HG03575 (cell line): ENCODE data around the gene TMEM101.
"Not testable (repeated sequence)": the region's sequence is repeated elsewhere in the genome, so short reads cannot be mapped to it uniquely, and the experiment has no call there.

Experiments
- ATAC-seq: cut with Tn5 transposase; IDR thresholded peaks from one replicate; pipeline ENCODE4 v1.9.1; 2021; ENCODE audit not compliant: unreplicated experiment, insufficient number of reproducible peaks, low FRiP score; ENCODE audit errors: extremely low read depth

The TMEM101 gene

DNA sequence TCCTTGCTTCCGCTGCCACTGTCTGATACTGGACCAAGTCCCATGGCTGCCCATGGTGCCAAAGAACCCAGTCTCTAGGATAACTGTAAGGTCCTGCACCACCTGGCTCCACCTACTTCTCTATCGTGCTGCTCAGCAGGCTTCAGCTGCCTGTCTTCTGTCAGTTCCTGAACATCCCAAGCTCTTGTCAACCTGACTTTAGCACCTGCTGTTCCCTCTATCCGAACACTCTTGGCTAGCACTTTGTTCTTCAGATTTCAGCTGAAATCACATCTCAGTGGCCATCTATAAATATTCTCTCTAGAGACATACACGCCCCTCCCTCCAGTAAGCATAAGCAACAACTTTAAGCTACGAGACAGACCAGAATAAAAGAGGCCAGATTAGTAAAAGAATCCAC is 15.0 kb upstream of the TMEM101 start:
- ATAC-seq = no peak

DNA sequence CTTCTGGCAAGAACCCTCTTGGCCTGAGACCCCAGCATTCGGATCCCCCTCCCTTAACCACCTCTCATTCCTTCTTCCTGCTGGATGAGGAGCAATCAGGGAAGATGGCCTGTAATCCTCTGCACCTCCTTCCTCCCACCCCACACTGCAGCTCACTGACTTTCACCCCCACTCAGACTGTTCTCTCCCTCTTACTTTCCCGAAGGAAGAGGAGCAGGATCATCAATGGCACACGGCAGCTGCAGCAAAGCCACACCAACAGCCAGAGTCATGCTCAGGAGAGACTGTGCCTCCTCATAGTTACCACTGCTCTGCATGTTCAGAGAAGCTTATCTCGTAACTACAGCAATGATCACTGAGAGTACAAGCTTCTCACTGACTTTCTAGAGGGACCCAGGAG is 10.1 kb upstream of the TMEM101 start:
- no peak for ATAC-seq

DNA sequence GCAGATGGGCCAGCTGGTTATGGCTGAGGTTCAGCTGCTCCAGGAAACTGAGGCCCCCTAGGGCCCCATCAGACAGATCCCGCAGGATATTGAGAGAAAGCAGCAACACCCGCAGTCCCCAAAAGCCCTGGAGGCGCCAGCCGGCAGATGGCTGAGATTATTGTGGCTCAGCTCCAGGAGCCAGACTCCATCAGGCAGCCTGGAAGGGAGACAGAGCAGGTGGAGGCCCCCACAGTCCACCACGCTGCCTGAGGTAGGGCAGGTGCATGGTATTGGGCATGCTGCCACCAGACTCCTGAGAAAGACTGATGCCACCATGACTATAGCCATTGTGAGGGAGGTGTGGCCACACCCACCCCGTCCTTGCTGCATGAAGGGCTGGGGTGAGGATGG is 9.5 kb upstream of the TMEM101 start:
- no peak for ATAC-seq

DNA sequence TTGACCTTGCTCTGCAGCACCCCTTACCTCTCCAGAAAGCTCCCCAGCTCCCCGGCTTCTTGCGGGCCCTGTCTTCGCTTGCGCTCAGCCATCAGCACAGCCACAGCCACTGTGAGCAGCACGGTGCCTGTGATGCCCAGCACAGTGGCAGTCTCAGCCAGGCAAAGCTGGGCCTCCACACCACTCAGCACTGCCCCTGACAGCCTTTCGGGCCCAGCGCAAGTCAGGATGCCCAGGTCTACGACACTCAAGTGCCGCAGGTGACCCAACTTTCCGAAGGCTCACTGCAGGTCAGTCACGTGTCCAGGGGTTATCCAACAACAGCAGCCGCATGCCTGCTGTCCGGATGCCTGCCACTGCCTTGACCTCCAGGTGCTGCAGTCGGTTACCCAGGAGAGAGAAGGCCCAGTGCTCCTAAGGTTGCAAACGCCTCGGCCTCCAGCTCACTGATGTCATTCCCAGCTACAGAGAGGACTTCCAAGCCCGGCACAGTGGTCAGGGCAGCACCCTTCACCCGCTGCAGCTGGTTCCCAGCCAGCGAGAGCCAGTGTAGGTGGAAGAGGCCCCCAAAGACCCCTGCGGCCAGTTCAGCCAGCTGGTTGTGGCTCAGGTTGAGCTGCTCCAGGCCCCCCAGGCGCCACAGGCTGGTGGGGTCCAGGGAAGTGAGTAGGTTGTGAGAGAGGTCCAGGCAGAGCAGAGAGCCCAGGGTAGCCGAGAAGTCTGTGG is 8.9 kb upstream of the TMEM101 start:
- no peak for ATAC-seq

DNA sequence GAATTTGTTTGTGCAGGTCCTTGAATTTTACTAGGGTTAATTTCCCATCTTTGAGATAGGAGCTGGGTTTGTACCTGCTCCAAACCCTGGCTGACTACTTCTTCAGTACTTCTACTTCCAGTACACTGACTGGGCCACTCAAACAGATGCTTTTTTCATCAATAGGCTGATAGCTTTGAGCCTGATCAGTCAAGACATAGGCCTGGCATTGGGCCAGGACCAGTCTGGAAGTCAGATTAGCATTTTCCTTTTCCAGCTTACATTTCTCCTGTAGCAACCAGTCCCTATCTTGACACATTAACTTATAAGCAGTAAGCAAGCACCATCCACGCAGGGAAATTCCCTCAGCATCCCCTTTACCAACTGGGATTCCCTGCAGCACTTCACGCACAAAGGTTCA is 7.5 kb upstream of the TMEM101 start:
- no peak for ATAC-seq

DNA sequence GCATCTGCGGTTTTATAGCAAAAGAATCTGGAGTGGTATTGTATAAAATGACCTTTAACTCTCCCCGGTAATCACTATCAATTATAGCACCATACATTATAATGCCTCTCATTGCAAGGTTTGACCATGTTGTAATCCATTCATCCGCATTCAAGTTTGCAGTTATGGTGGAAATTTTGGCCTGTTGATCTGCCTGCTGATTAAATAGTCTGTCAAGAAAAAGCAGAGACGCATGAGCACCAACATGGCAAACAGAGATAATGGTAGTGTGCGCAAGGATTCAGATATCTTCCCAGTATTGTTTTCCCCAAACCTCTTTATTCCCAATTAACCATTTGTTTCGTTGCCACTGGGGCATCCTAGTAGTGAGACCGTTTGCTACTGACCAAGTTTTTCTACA is 6.5 kb upstream of the TMEM101 start:
- not testable (repeated sequence) for ATAC-seq

DNA sequence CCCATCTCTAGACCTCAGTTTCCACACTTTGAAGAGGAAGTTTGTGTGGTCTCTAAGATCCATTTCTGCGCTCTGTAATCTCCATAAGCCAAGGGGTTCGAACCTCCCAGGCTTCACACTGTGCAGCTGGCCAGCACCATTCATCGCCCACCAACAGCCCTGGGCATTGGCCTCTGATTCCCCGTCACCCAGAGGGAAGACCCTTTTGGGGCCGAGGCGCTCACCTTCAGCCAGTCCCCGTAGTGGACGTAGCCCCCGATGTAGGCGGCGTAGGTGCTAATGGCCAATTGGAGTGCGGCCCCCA is 678 bp downstream of the TMEM101 start:
- ATAC-seq = no peak

DNA sequence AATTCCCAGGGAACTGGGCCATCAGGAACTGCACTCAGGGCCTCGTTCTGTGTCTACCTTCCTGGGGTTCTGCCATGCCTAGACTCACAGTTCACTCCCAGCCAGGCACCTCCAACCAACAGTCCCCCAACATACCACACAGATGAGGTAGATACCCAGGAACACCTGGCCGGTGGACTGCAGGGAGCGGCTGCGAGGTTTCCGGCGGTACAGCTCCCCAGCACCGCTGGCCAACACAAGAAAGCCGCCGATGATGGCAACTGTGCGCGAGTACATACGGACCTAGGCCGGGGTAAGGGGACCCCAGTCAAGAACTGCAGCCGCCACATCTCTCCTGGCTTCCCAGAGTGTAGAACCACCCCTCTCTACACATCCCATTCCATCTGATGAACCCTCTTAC is 1.9 kb downstream of the TMEM101 start:
- no peak for ATAC-seq

DNA sequence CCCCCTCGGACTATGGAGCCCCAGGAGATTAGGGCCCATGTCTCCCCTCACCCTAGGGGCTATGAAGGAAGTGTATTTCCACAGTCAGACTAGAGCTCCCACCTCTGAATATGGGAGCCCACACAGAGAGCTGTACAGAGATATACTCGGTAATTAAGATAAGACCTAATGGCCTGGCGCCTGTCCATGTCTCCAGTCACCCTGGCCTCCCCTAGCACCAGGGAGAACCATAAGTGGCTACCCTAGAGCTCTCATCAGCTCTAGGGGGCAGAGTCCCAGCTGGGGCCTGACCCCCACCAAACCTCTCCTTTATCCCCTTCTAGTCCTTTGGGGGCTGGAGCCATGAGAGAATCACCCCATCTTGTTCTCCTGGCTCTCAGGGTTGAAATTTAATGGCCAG is 2.4 kb downstream of the TMEM101 start:
- no peak for ATAC-seq

DNA sequence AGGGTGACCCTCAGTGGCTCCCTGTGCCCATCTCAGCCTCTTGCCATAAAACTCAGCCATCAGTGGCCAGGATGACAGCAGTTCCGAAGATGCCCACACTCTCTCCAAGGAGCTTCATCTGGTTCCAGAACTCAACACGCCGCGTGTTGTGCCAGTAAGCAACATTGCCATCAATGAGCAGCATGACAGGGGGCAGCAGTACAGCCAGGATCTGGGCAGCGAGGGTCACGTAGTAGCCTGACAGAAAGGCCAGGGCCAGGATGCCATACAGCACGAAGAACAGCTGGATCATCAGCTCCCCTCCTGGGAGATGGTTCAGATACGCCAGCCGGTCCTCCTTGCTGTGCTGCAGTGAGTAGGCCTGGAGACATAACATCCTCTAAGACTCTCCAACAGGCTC is 2.9 kb downstream of the TMEM101 start:
- ATAC-seq = no peak

DNA sequence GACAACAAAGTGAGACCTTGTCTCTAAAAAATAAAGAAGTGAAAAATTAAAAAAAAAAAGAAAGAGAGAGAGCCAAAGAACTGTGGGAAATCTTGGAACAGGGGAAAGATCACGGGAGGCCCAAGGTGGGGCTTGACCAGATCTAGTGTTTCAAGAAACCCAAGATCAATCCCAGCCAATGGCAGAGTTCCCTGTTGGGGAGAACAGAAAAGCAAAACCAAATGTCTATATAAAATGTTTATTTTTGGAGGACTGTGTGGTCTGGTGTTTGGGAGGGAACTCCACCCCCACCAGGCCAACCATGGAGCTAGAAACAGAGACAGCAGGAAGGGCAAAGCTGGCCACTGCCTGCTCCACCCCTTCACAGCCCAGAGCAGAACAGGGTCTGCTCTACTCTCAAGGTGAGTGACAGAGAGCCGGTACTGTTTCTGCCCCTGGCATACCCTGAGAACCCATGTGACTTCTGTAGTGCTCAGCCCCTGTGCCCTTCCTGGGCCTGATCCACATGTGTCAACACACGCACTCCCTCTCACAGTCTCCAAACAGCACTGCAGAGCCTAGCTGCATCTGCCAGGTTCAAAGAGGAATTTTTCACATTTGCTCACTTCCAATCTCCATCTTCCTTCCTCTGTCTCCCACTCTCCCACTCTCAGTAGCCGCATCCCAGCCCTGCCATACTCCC is 3.7 kb downstream of the TMEM101 start:
- no peak for ATAC-seq

DNA sequence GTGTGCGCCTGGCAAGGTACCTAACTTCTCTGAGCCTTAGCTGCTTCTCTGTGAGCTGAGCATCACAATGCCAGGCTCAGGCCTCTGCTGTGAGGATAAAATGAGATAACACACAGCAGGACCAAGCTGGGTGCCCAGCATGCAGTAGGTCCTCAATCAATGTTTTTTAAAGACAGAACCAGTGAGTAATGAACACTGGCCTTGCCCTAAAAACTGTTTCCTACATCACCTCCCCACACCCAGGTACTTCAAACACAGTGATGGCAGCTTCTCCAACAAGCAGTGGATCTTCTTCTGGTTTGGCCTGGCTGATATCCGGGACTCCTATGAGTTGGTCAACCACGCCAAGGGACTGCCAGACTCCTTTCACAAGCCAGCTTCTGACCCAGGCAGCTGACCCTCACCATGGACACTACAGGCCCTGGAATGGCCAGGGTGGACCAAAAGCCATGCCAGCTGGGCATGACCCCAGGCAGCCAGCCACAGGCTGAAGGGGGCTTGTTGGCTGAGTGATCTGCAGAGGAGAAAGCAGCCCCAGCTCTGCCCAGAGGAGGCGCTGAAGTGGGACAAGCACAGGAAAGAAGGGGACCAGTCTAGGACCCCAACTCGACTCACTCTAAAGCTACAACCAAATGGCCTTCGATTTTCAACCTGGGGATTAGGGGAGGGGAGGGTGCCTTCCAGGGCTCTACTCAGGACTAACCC is 6.4 kb downstream of the TMEM101 start:
- ATAC-seq = no peak

DNA sequence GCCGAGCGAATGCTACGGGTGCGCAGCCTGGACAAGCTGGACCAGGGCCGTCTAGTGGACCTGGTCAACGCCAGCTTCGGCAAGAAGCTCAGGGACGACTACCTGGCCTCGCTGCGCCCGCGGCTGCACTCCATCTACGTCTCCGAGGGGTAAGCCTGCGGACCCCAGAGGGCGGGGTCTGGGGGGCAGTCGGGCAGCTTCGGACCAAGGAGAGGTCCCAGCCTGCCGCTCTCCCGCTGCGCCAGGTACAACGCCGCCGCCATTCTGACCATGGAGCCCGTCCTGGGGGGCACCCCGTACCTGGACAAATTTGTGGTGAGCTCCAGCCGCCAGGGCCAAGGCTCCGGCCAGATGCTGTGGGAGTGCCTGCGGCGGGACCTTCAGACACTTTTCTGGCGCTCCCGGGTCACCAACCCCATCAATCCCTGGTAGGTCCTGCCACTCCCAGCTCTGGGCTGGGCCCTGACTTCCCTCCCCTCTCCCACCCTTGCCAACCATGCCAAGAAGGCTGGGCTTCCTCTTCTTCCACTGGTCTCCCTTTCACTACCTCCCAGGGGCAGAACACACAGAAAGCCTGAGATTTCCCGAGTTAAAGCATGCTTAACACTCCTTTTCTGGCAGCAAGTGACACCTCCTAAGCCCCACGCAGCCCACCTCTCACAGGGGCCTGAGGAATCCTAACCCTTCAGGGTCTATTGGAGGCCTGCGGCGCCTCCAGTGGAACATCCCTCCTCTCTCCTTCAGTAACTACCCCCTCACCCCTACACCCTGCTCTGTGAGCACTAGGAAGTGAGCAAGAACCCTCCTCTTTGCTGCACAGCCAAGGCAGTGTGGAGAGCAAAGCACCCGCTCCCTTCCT is 7.2 kb downstream of the TMEM101 start:
- ATAC-seq = no peak

DNA sequence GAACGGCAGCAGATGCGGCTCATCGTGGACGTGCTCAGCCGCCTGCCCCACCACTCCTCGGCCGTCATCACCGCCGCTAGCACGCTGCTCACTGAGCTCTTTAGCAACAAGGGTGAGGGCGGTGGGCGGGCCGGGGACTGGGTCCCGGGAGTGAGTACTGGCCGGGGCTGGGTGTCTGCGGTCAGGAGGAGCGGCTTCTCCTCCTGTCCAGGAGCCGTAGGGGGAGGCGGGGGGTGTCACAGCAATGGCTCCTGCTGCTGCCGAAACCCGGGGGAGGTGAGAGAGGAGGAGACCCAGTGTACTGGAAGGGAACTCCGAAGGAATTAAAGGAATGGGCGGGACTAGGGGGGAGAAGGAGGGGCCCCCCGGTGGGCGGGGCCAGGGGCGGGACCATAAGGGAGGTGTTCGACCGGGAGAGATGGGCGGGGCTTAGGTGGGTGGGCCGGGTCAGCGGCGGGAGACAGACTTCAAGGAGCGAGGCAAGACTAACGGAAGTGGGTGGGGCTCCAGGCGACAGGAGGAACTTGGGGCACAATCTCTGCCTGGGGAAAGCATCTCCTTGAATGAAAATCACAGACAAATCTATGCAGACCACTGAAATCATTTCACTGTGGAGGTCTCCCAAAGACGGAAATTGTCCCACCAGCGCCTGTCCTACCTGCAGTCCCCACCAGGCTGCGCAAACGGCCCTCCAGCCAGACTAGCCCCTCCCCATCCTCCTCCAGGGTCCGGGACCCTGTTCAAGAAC is 8.0 kb downstream of the TMEM101 start:
- ATAC-seq = no peak

DNA sequence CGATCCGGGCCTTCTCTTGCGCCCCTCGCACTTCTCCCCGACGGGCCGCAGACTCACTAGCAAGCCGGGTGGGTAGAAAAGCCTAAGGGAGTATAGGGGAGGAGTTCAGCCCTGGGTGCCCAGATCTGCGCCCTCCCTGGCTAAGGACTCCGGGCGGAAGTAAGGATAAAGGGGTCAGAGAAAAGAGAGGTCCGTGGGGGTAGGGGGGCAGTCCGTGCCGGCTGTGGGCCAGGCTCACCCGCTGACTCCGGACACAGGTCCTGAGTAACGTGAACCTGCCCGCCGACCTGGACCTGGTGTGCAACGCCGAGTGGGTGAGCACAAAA is 8.5 kb downstream of the TMEM101 start:
- no peak for ATAC-seq

DNA sequence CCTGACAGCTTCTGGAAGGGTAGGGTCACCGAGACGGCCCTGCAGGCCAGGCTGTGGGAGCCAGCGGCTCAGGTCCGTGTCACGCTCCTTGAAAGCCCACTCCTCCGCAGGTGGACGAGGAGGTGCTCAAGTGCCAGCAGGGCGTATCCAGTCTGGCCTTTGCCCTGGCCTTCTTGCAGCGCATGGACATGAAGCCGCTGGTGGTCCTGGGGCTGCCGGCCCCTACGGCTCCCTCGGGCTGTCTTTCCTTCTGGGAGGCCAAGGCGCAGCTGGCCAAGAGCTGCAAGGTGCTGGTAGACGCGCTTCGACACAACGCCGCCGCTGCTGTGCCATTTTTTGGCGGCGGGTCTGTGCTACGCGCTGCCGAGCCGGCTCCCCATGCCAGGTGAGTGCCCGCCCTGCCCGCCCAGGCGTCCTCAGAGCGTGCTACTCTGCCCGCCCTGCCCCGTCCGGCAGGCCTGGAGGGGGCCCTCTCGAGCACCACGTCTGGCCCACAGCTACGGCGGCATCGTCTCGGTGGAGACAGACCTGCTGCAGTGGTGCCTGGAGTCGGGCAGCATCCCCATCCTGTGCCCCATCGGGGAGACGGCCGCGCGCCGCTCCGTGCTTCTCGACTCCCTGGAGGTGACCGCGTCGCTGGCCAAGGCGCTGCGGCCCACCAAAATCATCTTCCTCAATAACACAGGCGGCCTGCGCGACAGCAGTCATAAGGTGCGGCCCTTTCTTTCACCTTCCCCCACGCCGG is 9.1 kb downstream of the TMEM101 start:
- no peak for ATAC-seq

DNA sequence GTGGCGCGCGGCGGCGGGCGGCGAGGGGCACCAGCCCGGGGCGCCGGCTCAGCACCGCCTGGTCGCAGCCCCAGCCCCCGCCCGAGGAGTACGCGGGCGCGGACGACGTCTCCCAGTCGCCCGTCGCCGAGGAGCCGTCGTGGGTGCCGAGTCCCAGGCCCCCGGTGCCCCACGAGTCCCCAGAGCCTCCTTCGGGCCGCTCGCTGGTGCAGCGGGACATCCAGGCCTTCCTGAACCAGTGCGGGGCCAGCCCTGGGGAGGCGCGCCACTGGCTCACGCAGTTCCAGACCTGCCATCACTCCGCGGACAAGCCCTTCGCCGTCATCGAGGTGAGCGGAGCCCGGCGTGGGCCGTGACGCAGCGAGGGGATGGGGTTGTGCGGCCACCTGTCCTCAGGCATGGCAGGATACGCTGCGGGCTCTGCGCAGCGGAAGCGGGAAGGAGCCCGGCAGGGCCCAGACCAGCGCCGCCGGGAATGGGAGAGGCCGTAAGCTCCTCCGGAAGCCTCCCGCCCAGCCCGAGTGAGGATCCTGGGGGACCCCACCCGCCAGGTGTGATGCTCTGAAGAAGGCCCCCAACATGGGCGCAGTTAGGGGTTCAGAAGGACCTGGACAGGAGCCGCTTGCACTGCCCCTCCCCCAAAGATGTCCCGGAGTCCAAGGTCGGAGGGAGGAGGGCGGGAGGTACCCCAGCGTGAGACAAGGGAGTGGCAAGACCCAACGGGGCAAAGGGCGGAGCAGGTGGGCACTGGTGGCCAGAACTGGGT is 9.8 kb downstream of the TMEM101 start:
- ATAC-seq = no peak
